Measurements from ENCODE around the gene BORCS5.

DNA sequence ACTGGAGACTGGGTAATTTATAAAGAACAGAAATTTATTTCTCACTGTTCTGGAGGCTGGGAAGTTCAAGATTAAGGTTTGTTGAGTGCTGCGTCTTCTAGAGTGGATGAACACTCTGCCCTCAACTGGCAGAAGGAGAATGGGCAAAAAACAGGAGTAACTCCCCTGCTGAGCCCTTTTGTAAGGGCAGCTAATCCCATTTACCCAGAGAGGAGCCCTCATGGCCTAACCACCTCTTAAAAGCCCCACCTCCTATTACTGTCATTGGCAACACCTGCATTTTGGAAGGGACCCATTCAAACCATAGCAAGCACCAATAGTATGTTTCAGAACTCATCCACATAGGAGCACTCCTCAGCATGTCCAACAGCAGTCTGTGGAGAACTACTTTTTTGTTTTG, 47.4 kb downstream of the BORCS5 start:
- TF ChIP-seq, protein P1, sequence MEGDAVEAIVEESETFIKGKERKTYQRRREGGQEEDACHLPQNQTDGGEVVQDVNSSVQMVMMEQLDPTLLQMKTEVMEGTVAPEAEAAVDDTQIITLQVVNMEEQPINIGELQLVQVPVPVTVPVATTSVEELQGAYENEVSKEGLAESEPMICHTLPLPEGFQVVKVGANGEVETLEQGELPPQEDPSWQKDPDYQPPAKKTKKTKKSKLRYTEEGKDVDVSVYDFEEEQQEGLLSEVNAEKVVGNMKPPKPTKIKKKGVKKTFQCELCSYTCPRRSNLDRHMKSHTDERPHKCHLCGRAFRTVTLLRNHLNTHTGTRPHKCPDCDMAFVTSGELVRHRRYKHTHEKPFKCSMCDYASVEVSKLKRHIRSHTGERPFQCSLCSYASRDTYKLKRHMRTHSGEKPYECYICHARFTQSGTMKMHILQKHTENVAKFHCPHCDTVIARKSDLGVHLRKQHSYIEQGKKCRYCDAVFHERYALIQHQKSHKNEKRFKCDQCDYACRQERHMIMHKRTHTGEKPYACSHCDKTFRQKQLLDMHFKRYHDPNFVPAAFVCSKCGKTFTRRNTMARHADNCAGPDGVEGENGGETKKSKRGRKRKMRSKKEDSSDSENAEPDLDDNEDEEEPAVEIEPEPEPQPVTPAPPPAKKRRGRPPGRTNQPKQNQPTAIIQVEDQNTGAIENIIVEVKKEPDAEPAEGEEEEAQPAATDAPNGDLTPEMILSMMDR (IDR thresholded peaks at IDR 0.05; ENCODE audit: low read length) = no peak
- TF ChIP-seq EZH2phosphoT487 (IDR thresholded peaks at IDR 0.05; ENCODE audit: low read length) = no peak
